Ishikawa (cell line): Measurements from ENCODE around the gene COL24A1.
A peak's percentile ranks its signal among the peaks of the same experiment; 100 is the strongest.

Experiments
- CEBPB ChIP-seq: IDR thresholded peaks from 2 replicates; pipeline ENCODE4 v1.6.1; 2012
- CREB1 ChIP-seq: IDR thresholded peaks from 2 replicates; pipeline ENCODE4 v1.6.1; 2012; ENCODE audit warnings: low read depth
- EGR1 ChIP-seq: IDR thresholded peaks from 2 replicates; pipeline ENCODE4 v1.6.1; 2012
- EP300 ChIP-seq: IDR thresholded peaks from 2 replicates; pipeline ENCODE4 v1.6.1; 2012; ENCODE audit warnings: borderline replicate concordance
- FOXM1 ChIP-seq: IDR thresholded peaks from 2 replicates; pipeline ENCODE4 v1.6.1; 2012; ENCODE audit warnings: low read depth, borderline replicate concordance
- NFIC ChIP-seq: IDR thresholded peaks from 2 replicates; pipeline ENCODE4 v1.6.1; 2012
- RAD21 ChIP-seq: IDR thresholded peaks from 2 replicates; pipeline ENCODE4 v1.6.1; 2012; ENCODE audit warnings: low read depth
- TAF1 ChIP-seq: IDR thresholded peaks from 2 replicates; pipeline ENCODE4 v1.6.1; 2012; ENCODE audit warnings: low read depth, mild to moderate bottlenecking
- TCF12 ChIP-seq: IDR thresholded peaks from 2 replicates; pipeline ENCODE4 v1.6.1; 2012; ENCODE audit warnings: low read depth
- TEAD4 ChIP-seq: IDR thresholded peaks from 2 replicates; pipeline ENCODE4 v1.6.1; 2012
- YY1 ChIP-seq: IDR thresholded peaks from 2 replicates; pipeline ENCODE4 v1.6.1; 2012; ENCODE audit warnings: low read depth
- ZBTB7A ChIP-seq: IDR thresholded peaks from 2 replicates; pipeline ENCODE4 v1.6.1; 2012; ENCODE audit warnings: low read depth
- TF ChIP-seq, protein P1 (sequence below): IDR thresholded peaks from 2 replicates; pipeline ENCODE4 v1.6.1; 2012
- TF ChIP-seq, protein P2 (sequence below): IDR thresholded peaks from 2 replicates; pipeline ENCODE4 v1.6.1; 2012
- TF ChIP-seq, protein P3 (sequence below): IDR thresholded peaks from 2 replicates; pipeline ENCODE4 v1.6.1; 2012; ENCODE audit warnings: low read depth, mild to moderate bottlenecking

COL24A1 gene

DNA sequence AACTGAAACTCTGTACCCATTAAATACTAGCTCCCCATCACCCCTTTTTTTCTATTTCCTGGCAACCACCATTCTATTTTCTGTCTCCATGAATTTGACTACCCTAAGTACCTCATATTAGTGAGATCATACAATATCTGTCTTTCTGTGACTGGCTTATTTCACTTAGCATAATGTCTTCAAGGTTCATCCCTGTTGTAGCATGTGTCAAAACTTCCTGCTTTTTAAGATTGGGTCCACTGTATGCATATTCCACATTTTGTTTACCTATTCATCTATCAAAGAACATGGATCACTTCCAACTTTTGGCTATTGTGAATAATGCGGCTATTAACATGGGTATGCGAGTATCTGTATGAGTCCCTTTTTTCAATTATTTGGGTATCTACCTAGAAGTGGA lies 266.7 kb downstream of the COL24A1 start:
- TF ChIP-seq FOXM1 = no peak
- TF ChIP-seq NFIC = no peak
- TF ChIP-seq TCF12 = no peak
- TF ChIP-seq RAD21 = no peak
- no peak for TF ChIP-seq YY1
- TF ChIP-seq CEBPB = no peak
- TF ChIP-seq TEAD4 = no peak
- TF ChIP-seq, protein P1, sequence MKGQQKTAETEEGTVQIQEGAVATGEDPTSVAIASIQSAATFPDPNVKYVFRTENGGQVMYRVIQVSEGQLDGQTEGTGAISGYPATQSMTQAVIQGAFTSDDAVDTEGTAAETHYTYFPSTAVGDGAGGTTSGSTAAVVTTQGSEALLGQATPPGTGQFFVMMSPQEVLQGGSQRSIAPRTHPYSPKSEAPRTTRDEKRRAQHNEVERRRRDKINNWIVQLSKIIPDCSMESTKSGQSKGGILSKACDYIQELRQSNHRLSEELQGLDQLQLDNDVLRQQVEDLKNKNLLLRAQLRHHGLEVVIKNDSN = no peak
- TF ChIP-seq CREB1 = no peak
- TF ChIP-seq, protein P2, sequence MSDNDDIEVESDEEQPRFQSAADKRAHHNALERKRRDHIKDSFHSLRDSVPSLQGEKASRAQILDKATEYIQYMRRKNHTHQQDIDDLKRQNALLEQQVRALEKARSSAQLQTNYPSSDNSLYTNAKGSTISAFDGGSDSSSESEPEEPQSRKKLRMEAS = no peak
- TF ChIP-seq TAF1 = no peak
- TF ChIP-seq, protein P3, sequence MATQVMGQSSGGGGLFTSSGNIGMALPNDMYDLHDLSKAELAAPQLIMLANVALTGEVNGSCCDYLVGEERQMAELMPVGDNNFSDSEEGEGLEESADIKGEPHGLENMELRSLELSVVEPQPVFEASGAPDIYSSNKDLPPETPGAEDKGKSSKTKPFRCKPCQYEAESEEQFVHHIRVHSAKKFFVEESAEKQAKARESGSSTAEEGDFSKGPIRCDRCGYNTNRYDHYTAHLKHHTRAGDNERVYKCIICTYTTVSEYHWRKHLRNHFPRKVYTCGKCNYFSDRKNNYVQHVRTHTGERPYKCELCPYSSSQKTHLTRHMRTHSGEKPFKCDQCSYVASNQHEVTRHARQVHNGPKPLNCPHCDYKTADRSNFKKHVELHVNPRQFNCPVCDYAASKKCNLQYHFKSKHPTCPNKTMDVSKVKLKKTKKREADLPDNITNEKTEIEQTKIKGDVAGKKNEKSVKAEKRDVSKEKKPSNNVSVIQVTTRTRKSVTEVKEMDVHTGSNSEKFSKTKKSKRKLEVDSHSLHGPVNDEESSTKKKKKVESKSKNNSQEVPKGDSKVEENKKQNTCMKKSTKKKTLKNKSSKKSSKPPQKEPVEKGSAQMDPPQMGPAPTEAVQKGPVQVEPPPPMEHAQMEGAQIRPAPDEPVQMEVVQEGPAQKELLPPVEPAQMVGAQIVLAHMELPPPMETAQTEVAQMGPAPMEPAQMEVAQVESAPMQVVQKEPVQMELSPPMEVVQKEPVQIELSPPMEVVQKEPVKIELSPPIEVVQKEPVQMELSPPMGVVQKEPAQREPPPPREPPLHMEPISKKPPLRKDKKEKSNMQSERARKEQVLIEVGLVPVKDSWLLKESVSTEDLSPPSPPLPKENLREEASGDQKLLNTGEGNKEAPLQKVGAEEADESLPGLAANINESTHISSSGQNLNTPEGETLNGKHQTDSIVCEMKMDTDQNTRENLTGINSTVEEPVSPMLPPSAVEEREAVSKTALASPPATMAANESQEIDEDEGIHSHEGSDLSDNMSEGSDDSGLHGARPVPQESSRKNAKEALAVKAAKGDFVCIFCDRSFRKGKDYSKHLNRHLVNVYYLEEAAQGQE = no peak
- no peak for TF ChIP-seq ZBTB7A

DNA sequence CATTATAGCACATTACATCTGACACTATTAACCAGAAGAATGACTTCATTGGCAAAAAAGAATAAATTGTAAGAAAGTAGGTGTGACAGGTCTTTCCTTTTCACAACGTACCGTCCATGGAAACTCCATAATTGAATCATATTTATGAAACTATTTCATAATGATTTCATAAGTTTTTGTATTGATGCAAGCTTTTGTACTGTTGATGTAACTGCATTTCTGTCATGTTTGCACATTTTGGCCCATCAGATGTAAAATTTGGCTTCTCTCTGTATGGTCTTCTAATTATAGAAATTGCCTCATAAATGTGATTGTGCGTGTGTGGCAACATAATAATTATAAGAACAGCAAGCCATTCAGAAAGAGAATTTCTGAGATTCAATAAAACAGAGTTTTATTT lies 267.7 kb downstream of the COL24A1 start:
- TF ChIP-seq CEBPB (no peak), NFIC (no peak), TCF12 (no peak), TEAD4 (no peak), FOXM1 (no peak), ZBTB7A (no peak), RAD21 (no peak), EP300 (no peak), EGR1 (no peak), CREB1 (no peak), TAF1 (no peak), YY1 (no peak)
- TF ChIP-seq, protein P3 = no peak
- TF ChIP-seq, protein P1 = no peak
- TF ChIP-seq, protein P2 = no peak

DNA sequence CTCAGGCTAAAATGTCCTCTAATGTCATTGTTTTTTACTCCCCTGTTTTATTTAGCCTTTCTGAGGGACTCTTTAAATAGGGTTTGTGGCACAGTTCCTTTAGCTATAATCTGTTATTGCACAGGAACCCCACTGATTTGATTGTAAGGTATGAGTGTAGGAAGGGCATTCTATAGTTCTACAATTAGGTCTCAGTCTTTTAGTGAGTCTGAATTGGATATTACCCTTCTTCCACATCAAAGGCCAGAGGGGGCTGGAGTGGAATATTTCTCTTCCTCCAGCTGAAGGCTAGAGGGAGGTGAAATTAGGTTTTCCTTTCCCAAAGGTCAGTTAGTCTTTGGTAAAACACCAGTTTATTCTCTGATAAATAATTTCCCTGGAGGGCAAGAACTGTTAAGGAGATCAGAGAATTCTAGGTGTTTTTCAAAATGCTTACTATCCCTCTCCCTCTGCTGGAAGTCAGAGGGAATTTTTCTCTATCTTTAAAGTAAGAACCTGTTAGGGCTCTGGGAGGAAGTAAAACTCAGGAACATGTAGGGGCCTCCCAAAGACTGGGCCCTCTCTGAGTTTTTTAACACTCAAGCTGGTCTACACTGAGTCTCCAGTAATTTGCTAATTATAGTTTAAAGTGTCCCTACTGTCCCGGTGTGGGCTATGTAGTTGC lies 272.1 kb downstream of the COL24A1 start:
- TF ChIP-seq, protein P1 = no peak
- no peak for TF ChIP-seq TCF12
- no peak for TF ChIP-seq FOXM1
- no peak for TF ChIP-seq TAF1
- TF ChIP-seq ZBTB7A = no peak
- TF ChIP-seq RAD21 = peak; percentile 57
- no peak for TF ChIP-seq TEAD4
- TF ChIP-seq, protein P3 = no peak

DNA sequence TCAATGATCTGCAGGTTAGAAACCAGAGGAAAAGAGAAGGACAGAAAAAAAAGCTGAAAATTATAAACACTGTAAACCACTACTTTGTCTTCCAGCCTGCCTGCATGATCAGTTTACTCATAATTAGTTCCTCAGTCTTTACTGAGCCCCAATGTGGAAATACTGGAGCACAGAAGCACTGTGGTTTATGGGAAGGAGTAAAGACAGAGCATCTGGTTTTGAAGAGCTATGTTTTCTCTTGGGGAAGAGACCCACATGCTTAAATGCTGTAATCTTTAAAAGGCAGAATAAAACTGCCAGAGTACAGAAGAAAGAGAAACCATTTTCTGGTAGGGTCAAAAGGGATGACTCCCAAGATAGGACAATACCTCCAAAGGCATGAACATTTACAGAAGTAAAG lies 289.4 kb downstream of the COL24A1 start:
- TF ChIP-seq RAD21 (no peak), TCF12 (no peak)
